Gastrocnemius medialis (tissue), 4 donors: Measurements from ENCODE around the gene KLHDC1.

Experiments used
- CTCF ChIP-seq, 5 experiments: fragments of 450-650 bp in 3 of 5; fragments of 200-600 bp in 2 of 5; sonication (generic) in 2 of 5; IDR thresholded peaks in 4 of 5; conservative IDR thresholded peaks in 1 of 5; 1 replicate in 4 of 5; 2 replicates in 1 of 5; pipeline ENCODE4 v1.5.1; 2016 to 2019; ENCODE audit warnings: antibody characterized with exemption in 5 of 5, mild to moderate bottlenecking in 3 of 5, moderate library complexity in 3 of 5
- POLR2A ChIP-seq, 2 donors: fragments of 450-650 bp; IDR thresholded peaks; one replicate each; pipeline ENCODE4 v1.6.1; 2017; ENCODE audit warnings: antibody characterized with exemption in 2 of 2, mild to moderate bottlenecking in 2 of 2, moderate library complexity in 2 of 2

- TF ChIP-seq POLR2A (IDR thresholded peaks at IDR 0.05) (no peak), CTCF (IDR thresholded peaks at IDR 0.05 in 4 of 5, conservative IDR thresholded peaks at IDR 0.05 in 1 of 5) (no peak)
These were observed 645 bp upstream of the KLHDC1 start for GRCh38 chr14:49692193-49692757.
